GM23338 (cell line): ENCODE data around the gene ACBD4. TPM values are rescaled to one million over a fixed set of nuclear protein-coding genes. Genes with fewer than 3 reads are reported as not detected.

ENCODE experiments used
- ATAC-seq: fragments of 200-7000 bp; cut with Tn5 transposase; 3 replicates; pipeline ENCODE4 v1.9.1; 2020
- DNase-seq: peaks from one replicate; pipeline ENCODE4 v3.0.0-alpha.2; 2015; ENCODE audit warnings: low spot score
- H2AFZ ChIP-seq: fragments of 200-600 bp; sonication (generic); 2 replicates; pipeline ENCODE4 v1.8.0; 2016; ENCODE audit warnings: antibody characterized with exemption, mild to moderate bottlenecking, moderate library complexity
- H3F3A ChIP-seq: fragments of 200-600 bp; sonication (generic); replicated peaks from 2 replicates; pipeline ENCODE4 v1.8.0; 2017; ENCODE audit warnings: antibody characterized with exemption, mixed run types, low read depth
- H3K27ac ChIP-seq: fragments of 200-600 bp; sonication (generic); 2 replicates; pipeline ENCODE4 v1.6.1; 2016; ENCODE audit warnings: low read depth
- H3K27me3 ChIP-seq: fragments of 200-600 bp; sonication (generic); 2 replicates; pipeline ENCODE4 v1.8.0; 2016; ENCODE audit warnings: mild to moderate bottlenecking, mixed run types, moderate library complexity; ENCODE audit not compliant: insufficient read depth
- H3K36me3 ChIP-seq: fragments of 200-600 bp; sonication (generic); 2 replicates; pipeline ENCODE4 v1.8.0; 2016; ENCODE audit warnings: mild to moderate bottlenecking; ENCODE audit not compliant: insufficient read depth
- H3K4me1 ChIP-seq: fragments of 200-600 bp; sonication (generic); 2 replicates; pipeline ENCODE4 v1.8.0; 2016; ENCODE audit warnings: mild to moderate bottlenecking, moderate library complexity; ENCODE audit not compliant: insufficient read depth
- H3K4me2 ChIP-seq: fragments of 200-600 bp; sonication (generic); 2 replicates; pipeline ENCODE4 v1.7.1; 2017; ENCODE audit warnings: mixed run types
- H3K4me3 ChIP-seq: fragments of 200-600 bp; sonication (generic); 2 replicates; pipeline ENCODE4 v1.6.1; 2016; ENCODE audit warnings: mixed run types
- H3K79me2 ChIP-seq: fragments of 200-600 bp; sonication (generic); replicated peaks from 2 replicates; pipeline ENCODE4 v1.8.0; 2017; ENCODE audit warnings: mild to moderate bottlenecking; ENCODE audit not compliant: insufficient read depth
- H3K9me2 ChIP-seq: fragments of 200-600 bp; sonication (generic); 2 replicates; pipeline ENCODE4 v1.8.0; 2017; ENCODE audit not compliant: insufficient read depth
- H4K20me1 ChIP-seq: fragments of 200-600 bp; sonication (generic); replicated peaks from 2 replicates; pipeline ENCODE4 v1.8.0; 2017; ENCODE audit warnings: mild to moderate bottlenecking; ENCODE audit not compliant: insufficient read depth
- H3K27ac Mint-ChIP-seq: 2 replicates; pipeline ENCODE4 v1.8.0; 2020; ENCODE audit warnings: inconsistent platforms, mild to moderate bottlenecking, moderate library complexity, mixed read lengths
- H3K27me3 Mint-ChIP-seq: 3 replicates; pipeline ENCODE4 v1.8.0; 2022; ENCODE audit warnings: low read depth, mild to moderate bottlenecking, moderate library complexity, mixed read lengths, inconsistent platforms; ENCODE audit not compliant: insufficient read depth, poor library complexity
- H3K36me3 Mint-ChIP-seq: 3 replicates; pipeline ENCODE4 v1.8.0; 2021; ENCODE audit warnings: low read depth, mild to moderate bottlenecking, inconsistent platforms, moderate library complexity, mixed read lengths
- H3K4me1 Mint-ChIP-seq: 3 replicates; pipeline ENCODE4 v1.8.0; 2020; ENCODE audit warnings: mild to moderate bottlenecking, inconsistent platforms, mixed read lengths
- H3K4me3 Mint-ChIP-seq: 3 replicates; pipeline ENCODE4 v1.8.0; 2021; ENCODE audit warnings: moderate library complexity, mild to moderate bottlenecking, inconsistent platforms, mixed read lengths
- H3K9me3 Mint-ChIP-seq: 3 replicates; pipeline ENCODE4 v1.8.0; 2020; ENCODE audit warnings: moderate library complexity, mild to moderate bottlenecking, inconsistent platforms, mixed read lengths
- CREB1 ChIP-seq: fragments of 250-450 bp; sonication (Bioruptor Pico); IDR thresholded peaks from 2 replicates; pipeline ENCODE4 v1.5.0; 2020; ENCODE audit warnings: low read depth, mild to moderate bottlenecking, moderate library complexity
- CTCF ChIP-seq, 2 experiments: fragments of 200-600 bp in 1 of 2; sonication (generic) in 1 of 2; conservative IDR thresholded peaks; 2 replicates each; pipeline versions ENCODE4 v1.5.1 to v1.6.1; 2016 to 2017; ENCODE audit warnings: antibody characterized with exemption in 2 of 2, low read depth in 2 of 2, mild to moderate bottlenecking in 2 of 2, moderate library complexity in 1 of 2
- ETS1 ChIP-seq: IDR thresholded peaks from 2 replicates; pipeline ENCODE4 v1.6.1; 2016; ENCODE audit warnings: antibody characterized with exemption
- EZH2 ChIP-seq: fragments of 200-600 bp; sonication (generic); IDR thresholded peaks from one replicate; pipeline ENCODE4 v1.8.0; 2017; ENCODE audit warnings: antibody characterized with exemption, mild to moderate bottlenecking, low read depth; ENCODE audit not compliant: unreplicated experiment
- EZH2phosphoT487 ChIP-seq: fragments of 200-600 bp; sonication (generic); IDR thresholded peaks from one replicate; pipeline ENCODE4 v1.8.1; 2018; ENCODE audit warnings: antibody characterized with exemption; ENCODE audit not compliant: unreplicated experiment
- JUNB ChIP-seq: IDR thresholded peaks from one replicate; pipeline ENCODE4 v1.6.1; 2016; ENCODE audit warnings: antibody characterized with exemption; ENCODE audit not compliant: unreplicated experiment
- NANOG ChIP-seq: IDR thresholded peaks from 2 replicates; pipeline ENCODE4 v1.6.1; 2016; ENCODE audit warnings: antibody characterized with exemption, borderline replicate concordance
- POLR2AphosphoS5 ChIP-seq: IDR thresholded peaks from 2 replicates; pipeline ENCODE4 v1.6.1; 2016; ENCODE audit warnings: antibody characterized with exemption, low read depth
- REST ChIP-seq: IDR thresholded peaks from one replicate; pipeline ENCODE4 v1.6.1; 2018; ENCODE audit warnings: antibody characterized with exemption; ENCODE audit not compliant: unreplicated experiment
- STAT1 ChIP-seq: IDR thresholded peaks from one replicate; pipeline ENCODE4 v1.6.1; 2016; ENCODE audit warnings: antibody characterized with exemption; ENCODE audit not compliant: unreplicated experiment
- ZNF114 ChIP-seq: fragments of 250-450 bp; sonication (Bioruptor Pico); IDR thresholded peaks from 2 replicates; pipeline ENCODE4 v1.5.0; 2020; ENCODE audit warnings: mild to moderate bottlenecking, moderate library complexity
- ZNF331 ChIP-seq: fragments of 250-450 bp; sonication (Bioruptor Pico); IDR thresholded peaks from 2 replicates; pipeline ENCODE4 v1.5.0; 2020; ENCODE audit warnings: low read depth, mild to moderate bottlenecking, moderate library complexity
- ZNF462 ChIP-seq: fragments of 250-450 bp; sonication (Bioruptor Pico); IDR thresholded peaks from 2 replicates; pipeline ENCODE4 v1.5.0; 2020; ENCODE audit warnings: mild to moderate bottlenecking, moderate library complexity
- polyA plus RNA-seq: library from polyadenylated mRNA; unstranded; fragments of >200 nt; fragmentation: Nextera tagmentation; extraction: Ambion mirVana; gene quantifications from 2 replicates; pipeline ENCODE4 v1.2.1, GENCODE V29; 2016
- total RNA-seq: library from RNA; depleted of rRNA; stranded (reverse); fragments of >200 nt; shearing (Covaris generic); gene quantifications from 2 replicates; pipeline ENCODE4 v1.2.3, GENCODE V29; 2014

Gene ACBD4
- total and polyA plus RNA-seq, 2 experiments from 2014 or later: 4.5 to 6.7 TPM

GRCh38 chr17:45110676-45111611, 24.5 kb upstream of the ACBD4 start:
- peaks cover 22% of the 10 kb centered on the region for H3K27me3 Mint-ChIP-seq

More at GRCh38 chr17:45110676-45111611, 24.5 kb upstream of the ACBD4 start:
- Mint-ChIP-seq H3K4me3 (no peak overlapping the region), H3K27ac (peak overlapping the region; percentile 27; the same call in 1 of the 2 replicates), H3K4me1 (peaks cover 24% of the 10 kb centered on the region), H3K36me3 (peaks cover 28% of the 10 kb centered on the region), H3K9me3 (no peaks in the 10 kb centered on the region)
- Histone ChIP-seq H3K9me2 (no peaks in the 10 kb centered on the region), H3K4me1 (peaks cover 4% of the 10 kb centered on the region; the same call in 1 of the 2 replicates), H3K27me3 (no peaks in the 10 kb centered on the region), H3K4me3 (no peak overlapping the region), H3K36me3 (0 out of 2 replicates have a peak, but pooled peaks cover 5% of the 10 kb centered on the region), H4K20me1 (peaks cover 5% of the 10 kb centered on the region), H3K79me2 (no peaks in the 10 kb centered on the region), H3F3A (peaks cover 2% of the 10 kb centered on the region; the same call in 1 of the 2 replicates), H3K27ac (0 out of 2 replicates have a peak overlapping the region, but pooled peaks have one; percentile 50), H2AFZ (no peak overlapping the region), H3K4me2 (no peak overlapping the region)
- DNase-seq (no peak), ATAC-seq (0 out of 3 replicates have a peak, but pooled peaks have one; percentile 4)
- TF ChIP-seq ZNF462 (CRISPR knock-in tag) (no peak), ZNF114 (no peak), ETS1 (no peak), JUNB (no peak), ZNF331 (CRISPR knock-in tag) (no peak), CTCF (conservative IDR thresholded peaks at IDR 0.05; ENCODE audit: low read depth in 2 of 2) (no peak), NANOG (no peak), EZH2phosphoT487 (no peak), REST (no peak), CREB1 (CRISPR knock-in tag) (no peak), POLR2AphosphoS5 (no peak), STAT1 (no peak), EZH2 (no peak)
